Measurements from ENCODE around the gene CSMD2. TPM values are rescaled to one million over a fixed set of nuclear protein-coding genes. Genes with fewer than 3 reads are reported as not detected.

CSMD2 gene
- total RNA-seq, 4 donors from 2014 or later: 0.16 to 1.00 (median 0.27) TPM; not detected in 1

DNA sequence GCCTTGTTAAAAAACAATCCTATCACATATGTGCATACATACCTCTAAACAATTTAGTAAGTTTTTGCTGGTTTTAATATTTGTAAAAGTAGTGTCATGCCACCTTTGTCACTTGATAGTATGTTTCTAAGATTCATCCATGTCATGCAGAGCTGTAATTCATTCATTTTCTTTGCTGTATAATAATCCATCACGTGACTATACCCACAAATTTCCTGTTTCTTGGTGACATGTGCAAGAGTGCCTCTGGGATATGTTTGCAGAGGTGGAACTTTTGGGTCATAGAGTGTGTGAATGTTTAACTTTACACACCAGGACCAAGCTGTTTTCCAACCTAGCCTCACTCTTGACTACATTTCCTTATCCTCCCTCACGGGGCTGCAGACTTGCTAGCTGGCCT lies 629.7 kb downstream of the CSMD2 start:
- DNase-seq: no peak
- TF ChIP-seq POLR2AphosphoS5 (IDR thresholded peaks at IDR 0.05) (no peak), EP300 (IDR thresholded peaks at IDR 0.05; ENCODE audit: low read depth) (no peak), POLR2A (IDR thresholded peaks at IDR 0.05) (no peak)
- TF ChIP-seq, protein P1, sequence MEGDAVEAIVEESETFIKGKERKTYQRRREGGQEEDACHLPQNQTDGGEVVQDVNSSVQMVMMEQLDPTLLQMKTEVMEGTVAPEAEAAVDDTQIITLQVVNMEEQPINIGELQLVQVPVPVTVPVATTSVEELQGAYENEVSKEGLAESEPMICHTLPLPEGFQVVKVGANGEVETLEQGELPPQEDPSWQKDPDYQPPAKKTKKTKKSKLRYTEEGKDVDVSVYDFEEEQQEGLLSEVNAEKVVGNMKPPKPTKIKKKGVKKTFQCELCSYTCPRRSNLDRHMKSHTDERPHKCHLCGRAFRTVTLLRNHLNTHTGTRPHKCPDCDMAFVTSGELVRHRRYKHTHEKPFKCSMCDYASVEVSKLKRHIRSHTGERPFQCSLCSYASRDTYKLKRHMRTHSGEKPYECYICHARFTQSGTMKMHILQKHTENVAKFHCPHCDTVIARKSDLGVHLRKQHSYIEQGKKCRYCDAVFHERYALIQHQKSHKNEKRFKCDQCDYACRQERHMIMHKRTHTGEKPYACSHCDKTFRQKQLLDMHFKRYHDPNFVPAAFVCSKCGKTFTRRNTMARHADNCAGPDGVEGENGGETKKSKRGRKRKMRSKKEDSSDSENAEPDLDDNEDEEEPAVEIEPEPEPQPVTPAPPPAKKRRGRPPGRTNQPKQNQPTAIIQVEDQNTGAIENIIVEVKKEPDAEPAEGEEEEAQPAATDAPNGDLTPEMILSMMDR (IDR thresholded peaks at IDR 0.05): no peak
- H3K36me3 ChIP-seq: no peaks in the 10 kb centered on the region
- 42 to 53% methylated on average over 2 of the region's 2 CpGs for WGBS, 2 donors (ENCODE audit: low coverage in 1 of 2)
- in situ Hi-C loops (cut with MboI; ENCODE audit: low pct_ligation_motif_present in 1 of 4, low pct_unique_long_range_greater_than_20kb in 1 of 4, low sequenced_read_pairs in 3 of 4) (no loop called here), intact Hi-C loops (cut with DNase I; ENCODE audit: low total_unique reads) (no loop called here)
- no peaks in the 10 kb centered on the region for H3K9me3 ChIP-seq
- no peaks in the 10 kb centered on the region for H3K27me3 ChIP-seq
- H3K4me3 ChIP-seq: no peak overlapping the region
- H3K27ac ChIP-seq: no peak overlapping the region
- no peaks in the 10 kb centered on the region for H3K4me1 ChIP-seq

DNA sequence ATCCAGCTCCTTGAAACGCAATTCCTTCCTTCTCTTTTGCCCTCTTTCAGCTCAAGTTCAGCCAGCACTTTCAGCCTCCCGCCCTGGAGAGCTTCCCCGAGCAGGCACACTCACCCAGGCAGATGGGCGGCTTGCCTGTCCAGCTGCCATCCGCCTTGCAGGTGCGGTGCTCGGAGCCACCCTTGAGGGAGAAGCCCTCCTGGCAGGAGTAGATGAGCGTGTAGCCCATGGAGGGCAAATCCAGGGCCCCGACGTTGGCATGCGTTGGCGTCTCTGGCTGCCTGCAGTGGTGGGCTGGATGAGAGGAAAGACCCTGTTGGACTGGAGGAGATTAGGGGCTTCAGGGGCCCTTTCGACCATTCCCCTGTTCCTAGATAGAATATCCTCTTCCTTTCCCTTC lies 632.1 kb downstream of the CSMD2 start:
- no peak for TF ChIP-seq POLR2AphosphoS5 (IDR thresholded peaks at IDR 0.05)
- no peak for TF ChIP-seq EP300 (IDR thresholded peaks at IDR 0.05; ENCODE audit: low read depth)
- TF ChIP-seq, protein P1 (IDR thresholded peaks at IDR 0.05): no peak
- TF ChIP-seq POLR2A (IDR thresholded peaks at IDR 0.05): no peak
- intact Hi-C loops (cut with DNase I; ENCODE audit: low total_unique reads): no loop called here

DNA sequence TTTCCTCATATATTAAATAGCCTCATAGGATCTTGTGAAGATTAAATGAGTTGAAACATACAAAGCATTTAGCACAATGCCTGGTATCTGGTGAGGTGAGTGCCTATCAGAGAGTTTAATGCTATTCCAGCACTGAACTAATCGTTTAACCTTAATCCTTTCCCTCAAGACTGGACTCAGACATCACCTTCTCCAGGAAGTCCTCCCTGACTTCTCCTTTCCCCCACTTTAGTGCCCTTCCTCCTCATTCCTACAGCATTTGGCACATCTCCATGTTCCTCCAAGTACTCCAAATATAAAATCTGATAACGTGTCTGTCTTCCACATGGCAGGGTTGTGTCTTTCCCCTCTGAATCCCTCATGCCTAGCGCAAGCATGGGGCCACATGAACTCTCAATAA lies 632.8 kb downstream of the CSMD2 start:
- in situ Hi-C loops (cut with MboI; ENCODE audit: low pct_ligation_motif_present in 1 of 4, low pct_unique_long_range_greater_than_20kb in 1 of 4, low sequenced_read_pairs in 3 of 4) (no loop called here), intact Hi-C loops (cut with DNase I; ENCODE audit: low total_unique reads) (no loop called here)
- TF ChIP-seq EP300 (IDR thresholded peaks at IDR 0.05; ENCODE audit: low read depth) (no peak), POLR2AphosphoS5 (IDR thresholded peaks at IDR 0.05) (no peak)
- TF ChIP-seq, protein P1 (IDR thresholded peaks at IDR 0.05): no peak
- Histone ChIP-seq H3K9me3 (no peaks in the 10 kb centered on the region), H3K27me3 (no peaks in the 10 kb centered on the region), H3K4me1 (no peaks in the 10 kb centered on the region), H3K4me3 (no peak overlapping the region), H3K27ac (no peak overlapping the region), H3K36me3 (no peaks in the 10 kb centered on the region)
- WGBS, 2 donors (ENCODE audit: low coverage in 1 of 2): 38 to 58% methylated on average over 2 to 3 of the region's 3 CpGs
- DNase-seq: no peak

More for the DNA sequence above, 632.1 kb downstream of the CSMD2 start:
- in situ Hi-C loops (cut with MboI; ENCODE audit: low pct_ligation_motif_present in 1 of 4, low pct_unique_long_range_greater_than_20kb in 1 of 4, low sequenced_read_pairs in 3 of 4): no loop called here
- WGBS, 2 donors (ENCODE audit: low coverage in 1 of 2): 88 to 89% methylated on average over 1 to 13 of the region's 13 CpGs
- no peaks in the 10 kb centered on the region for H3K27me3 ChIP-seq
- no peaks in the 10 kb centered on the region for H3K4me1 ChIP-seq
- H3K9me3 ChIP-seq: no peaks in the 10 kb centered on the region
- no peak overlapping the region for H3K27ac ChIP-seq
- no peak for DNase-seq
- no peaks in the 10 kb centered on the region for H3K36me3 ChIP-seq
- no peak overlapping the region for H3K4me3 ChIP-seq

DNA sequence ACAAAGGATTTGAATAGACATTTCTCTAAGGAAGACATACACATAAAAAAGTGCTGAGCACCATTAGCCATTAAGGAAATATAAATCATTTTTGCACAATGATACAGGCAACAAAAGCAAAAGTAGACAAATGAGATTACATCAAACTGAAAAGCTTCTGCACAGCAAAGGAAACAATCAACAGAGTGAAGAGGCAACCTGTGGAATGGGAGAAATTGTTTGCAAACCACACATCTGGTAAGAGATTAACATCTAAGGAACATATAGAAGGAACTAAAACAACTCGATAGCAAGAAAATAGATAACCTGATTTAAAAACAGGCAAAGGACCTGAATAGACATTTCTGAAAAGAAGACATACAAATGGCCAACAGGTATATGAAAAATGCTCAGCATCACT lies 635.1 kb downstream of the CSMD2 start:
- intact Hi-C loops (cut with DNase I; ENCODE audit: low total_unique reads) (no loop called here), in situ Hi-C loops (cut with MboI; ENCODE audit: low pct_ligation_motif_present in 1 of 4, low pct_unique_long_range_greater_than_20kb in 1 of 4, low sequenced_read_pairs in 3 of 4) (no loop called here)
- DNase-seq: no peak
- no peaks in the 10 kb centered on the region for H3K4me1 ChIP-seq
- TF ChIP-seq POLR2A (IDR thresholded peaks at IDR 0.05) (no peak), POLR2AphosphoS5 (IDR thresholded peaks at IDR 0.05) (no peak), EP300 (IDR thresholded peaks at IDR 0.05; ENCODE audit: low read depth) (no peak)
- TF ChIP-seq, protein P1 (IDR thresholded peaks at IDR 0.05): no peak
- H3K27me3 ChIP-seq: no peaks in the 10 kb centered on the region
- no peak overlapping the region for H3K4me3 ChIP-seq
- H3K9me3 ChIP-seq: no peaks in the 10 kb centered on the region
- 56 to 67% methylated on average over 1 of the region's 1 CpG for WGBS, 2 donors (ENCODE audit: low coverage in 1 of 2)
- no peak overlapping the region for H3K27ac ChIP-seq
- H3K36me3 ChIP-seq: no peaks in the 10 kb centered on the region

Measured in transverse colon (tissue), 4 donors.